ENCODE results near the gene NTMT1.

The NTMT1 gene

DNA sequence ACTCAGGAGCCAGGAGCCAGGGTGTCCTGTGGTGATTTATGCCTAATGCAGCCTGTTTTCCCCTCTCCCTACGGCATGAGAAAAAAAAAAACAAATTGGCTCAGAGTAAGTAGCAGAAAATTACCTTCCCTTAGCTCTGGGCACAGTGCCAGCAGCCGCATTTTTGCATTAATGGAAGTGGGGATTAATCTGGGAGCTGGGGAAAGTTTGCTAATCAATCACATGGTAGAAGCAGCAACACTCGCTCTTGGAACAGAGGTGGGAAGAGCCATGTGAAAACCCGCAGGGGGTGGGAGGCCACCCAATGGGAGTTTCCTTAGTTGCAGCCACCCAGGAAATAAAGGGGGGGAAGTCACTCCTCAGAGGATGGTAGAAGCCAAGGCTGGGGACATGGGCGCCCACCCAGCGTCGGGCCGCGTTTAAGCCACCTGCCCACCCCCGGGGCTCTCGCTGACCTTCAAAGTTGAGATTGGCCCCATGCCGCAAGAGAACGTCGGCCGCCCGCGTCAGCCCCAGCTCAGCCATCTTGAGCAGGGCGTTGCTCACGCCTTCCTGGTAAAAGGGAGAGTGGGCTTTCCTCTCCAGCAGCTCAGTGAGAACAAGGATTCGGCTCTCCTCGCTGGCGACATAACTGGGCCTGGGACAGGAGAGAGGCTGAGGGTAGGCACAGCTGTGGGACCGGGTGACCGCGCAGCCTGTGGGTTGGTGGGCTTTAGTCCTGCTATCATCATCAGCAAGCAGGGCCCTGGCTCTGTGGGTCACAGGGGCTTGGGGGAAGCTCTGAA is 14.3 kb downstream of the NTMT1 start:
- TF ChIP-seq, protein P1, sequence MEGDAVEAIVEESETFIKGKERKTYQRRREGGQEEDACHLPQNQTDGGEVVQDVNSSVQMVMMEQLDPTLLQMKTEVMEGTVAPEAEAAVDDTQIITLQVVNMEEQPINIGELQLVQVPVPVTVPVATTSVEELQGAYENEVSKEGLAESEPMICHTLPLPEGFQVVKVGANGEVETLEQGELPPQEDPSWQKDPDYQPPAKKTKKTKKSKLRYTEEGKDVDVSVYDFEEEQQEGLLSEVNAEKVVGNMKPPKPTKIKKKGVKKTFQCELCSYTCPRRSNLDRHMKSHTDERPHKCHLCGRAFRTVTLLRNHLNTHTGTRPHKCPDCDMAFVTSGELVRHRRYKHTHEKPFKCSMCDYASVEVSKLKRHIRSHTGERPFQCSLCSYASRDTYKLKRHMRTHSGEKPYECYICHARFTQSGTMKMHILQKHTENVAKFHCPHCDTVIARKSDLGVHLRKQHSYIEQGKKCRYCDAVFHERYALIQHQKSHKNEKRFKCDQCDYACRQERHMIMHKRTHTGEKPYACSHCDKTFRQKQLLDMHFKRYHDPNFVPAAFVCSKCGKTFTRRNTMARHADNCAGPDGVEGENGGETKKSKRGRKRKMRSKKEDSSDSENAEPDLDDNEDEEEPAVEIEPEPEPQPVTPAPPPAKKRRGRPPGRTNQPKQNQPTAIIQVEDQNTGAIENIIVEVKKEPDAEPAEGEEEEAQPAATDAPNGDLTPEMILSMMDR (IDR thresholded peaks at IDR 0.05; ENCODE audit: insufficient read depth, low read length): no peak
- TF ChIP-seq POLR2AphosphoS5 (IDR thresholded peaks at IDR 0.05; ENCODE audit: low read depth) (no peak), GABPA (IDR thresholded peaks at IDR 0.05; ENCODE audit: low read depth) (no peak)
- no peaks in the 10 kb centered on the region for H3K27me3 ChIP-seq (ENCODE audit: insufficient read depth, poor library complexity, severe bottlenecking)
- peak overlapping the region; percentile 13; the same call in 1 of the 2 replicates for H3K27ac ChIP-seq (replicated peaks)
- H3K4me3 ChIP-seq (replicated peaks; ENCODE audit: insufficient read depth, low read length): peak overlapping the region; percentile 88
- peak in 1 of 2 experiments; percentile 30 for DNase-seq (ENCODE audit: low read depth in 1 of 2, low spot score in 1 of 2)

DNA sequence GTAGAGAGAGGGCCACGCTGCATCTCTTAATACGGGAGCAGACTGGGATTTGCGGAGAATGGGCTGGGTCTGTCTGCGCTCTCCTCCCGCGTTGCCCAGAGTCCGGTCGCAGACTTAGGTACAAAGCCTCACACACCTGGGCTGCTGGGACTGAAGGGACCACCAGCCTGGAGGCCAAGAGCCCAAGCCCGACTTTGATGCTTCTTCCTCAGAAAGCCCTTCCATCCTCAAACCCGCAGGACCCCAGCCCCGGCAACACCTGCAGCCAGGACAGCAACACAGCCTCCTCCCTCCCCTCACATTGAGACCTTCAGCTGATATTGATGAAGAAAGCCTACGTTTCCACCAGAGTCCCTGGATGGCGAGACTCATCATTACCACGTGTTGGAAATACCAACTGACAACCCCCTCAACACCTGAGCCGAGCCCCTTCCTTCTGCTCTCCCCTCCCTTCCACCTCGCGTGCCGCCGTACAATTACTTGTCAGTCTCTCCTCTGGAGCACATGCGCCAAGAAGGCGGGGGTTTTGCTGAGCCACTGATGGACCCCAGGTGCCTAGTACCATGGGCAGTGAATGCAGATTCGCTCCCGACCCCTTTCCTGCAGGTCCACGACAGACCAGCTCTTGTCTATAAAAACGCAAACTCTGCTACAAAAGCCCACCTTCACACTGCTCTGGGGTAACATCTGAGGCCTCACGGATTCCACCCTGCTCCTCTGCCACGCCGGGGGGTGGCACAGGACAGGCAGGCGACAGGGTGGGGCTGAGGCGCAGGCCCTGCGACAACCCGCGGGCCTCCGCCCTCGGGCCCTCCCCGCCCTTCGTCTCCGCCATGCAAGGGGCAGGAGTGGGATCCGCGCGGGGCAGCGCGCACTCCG is 15.1 kb downstream of the NTMT1 start:
- TF ChIP-seq, protein P1 (IDR thresholded peaks at IDR 0.05; ENCODE audit: insufficient read depth, low read length): no peak
- TF ChIP-seq POLR2AphosphoS5 (IDR thresholded peaks at IDR 0.05; ENCODE audit: low read depth) (no peak), GABPA (IDR thresholded peaks at IDR 0.05; ENCODE audit: low read depth) (no peak)
- TF ChIP-seq, protein P2, sequence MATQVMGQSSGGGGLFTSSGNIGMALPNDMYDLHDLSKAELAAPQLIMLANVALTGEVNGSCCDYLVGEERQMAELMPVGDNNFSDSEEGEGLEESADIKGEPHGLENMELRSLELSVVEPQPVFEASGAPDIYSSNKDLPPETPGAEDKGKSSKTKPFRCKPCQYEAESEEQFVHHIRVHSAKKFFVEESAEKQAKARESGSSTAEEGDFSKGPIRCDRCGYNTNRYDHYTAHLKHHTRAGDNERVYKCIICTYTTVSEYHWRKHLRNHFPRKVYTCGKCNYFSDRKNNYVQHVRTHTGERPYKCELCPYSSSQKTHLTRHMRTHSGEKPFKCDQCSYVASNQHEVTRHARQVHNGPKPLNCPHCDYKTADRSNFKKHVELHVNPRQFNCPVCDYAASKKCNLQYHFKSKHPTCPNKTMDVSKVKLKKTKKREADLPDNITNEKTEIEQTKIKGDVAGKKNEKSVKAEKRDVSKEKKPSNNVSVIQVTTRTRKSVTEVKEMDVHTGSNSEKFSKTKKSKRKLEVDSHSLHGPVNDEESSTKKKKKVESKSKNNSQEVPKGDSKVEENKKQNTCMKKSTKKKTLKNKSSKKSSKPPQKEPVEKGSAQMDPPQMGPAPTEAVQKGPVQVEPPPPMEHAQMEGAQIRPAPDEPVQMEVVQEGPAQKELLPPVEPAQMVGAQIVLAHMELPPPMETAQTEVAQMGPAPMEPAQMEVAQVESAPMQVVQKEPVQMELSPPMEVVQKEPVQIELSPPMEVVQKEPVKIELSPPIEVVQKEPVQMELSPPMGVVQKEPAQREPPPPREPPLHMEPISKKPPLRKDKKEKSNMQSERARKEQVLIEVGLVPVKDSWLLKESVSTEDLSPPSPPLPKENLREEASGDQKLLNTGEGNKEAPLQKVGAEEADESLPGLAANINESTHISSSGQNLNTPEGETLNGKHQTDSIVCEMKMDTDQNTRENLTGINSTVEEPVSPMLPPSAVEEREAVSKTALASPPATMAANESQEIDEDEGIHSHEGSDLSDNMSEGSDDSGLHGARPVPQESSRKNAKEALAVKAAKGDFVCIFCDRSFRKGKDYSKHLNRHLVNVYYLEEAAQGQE (IDR thresholded peaks at IDR 0.05; ENCODE audit: insufficient replicate concordance, low read depth): no peak
- Histone ChIP-seq H3K27ac (replicated peaks) (peak overlapping the region; percentile 59), H3K4me3 (replicated peaks; ENCODE audit: insufficient read depth, low read length) (peak overlapping the region; percentile 88), H3K27me3 (ENCODE audit: insufficient read depth, poor library complexity, severe bottlenecking) (no peaks in the 10 kb centered on the region)
- DNase-seq (ENCODE audit: low read depth in 1 of 2, low spot score in 1 of 2): no peak

DNA sequence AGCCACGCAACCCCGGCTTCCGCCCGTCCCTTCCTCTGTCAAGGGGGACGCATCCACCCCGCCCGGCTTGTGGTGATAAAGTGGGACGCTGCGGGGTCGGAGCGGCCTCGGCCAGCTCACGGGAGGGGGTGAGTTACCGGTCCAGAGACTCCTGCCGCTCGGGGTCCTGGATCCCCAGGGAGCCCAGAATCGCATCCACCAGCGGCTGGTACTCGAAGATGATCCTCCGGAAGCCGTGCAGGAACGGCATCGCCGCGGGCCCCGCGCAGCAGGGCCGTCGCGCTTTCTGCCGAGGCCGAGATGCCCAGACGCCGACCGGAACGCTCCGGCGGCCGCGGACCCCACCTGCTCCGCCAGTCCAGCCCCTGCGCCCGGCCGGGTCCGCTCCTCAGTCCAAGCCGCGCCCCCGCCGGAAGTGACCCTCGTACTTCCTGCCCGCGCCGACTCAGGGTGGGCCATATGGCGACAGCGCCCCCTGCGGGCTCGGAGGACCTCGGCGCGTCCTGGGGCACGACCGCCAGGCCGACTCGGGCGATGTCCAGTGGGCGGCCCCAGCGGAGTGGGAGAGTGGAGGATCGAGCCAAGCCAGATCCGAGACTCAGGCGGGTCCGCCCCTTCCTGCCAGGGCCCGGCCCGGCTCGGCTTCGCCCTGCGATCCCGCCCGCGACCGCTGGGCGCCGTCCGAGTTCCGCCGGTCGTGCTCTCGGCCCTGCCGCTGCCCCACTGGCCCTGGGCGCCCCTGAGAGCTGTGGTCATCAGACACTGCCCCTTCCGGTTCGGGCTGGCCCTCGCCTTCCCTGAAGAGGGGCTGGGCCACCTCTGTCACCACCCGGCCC is 16.0 kb downstream of the NTMT1 start, which contains the start of gene ASB6:
Gene ASB6, minus strand, starts transcription at position 402 of the 836 bp plus-strand sequence. Its CDS starts 152 bp downstream, at position 250.
- peak within 1 kb of the TSS; percentile 88 for H3K4me3 ChIP-seq (replicated peaks; ENCODE audit: insufficient read depth, low read length)
- no peaks in the 10 kb centered on the region for H3K27me3 ChIP-seq (ENCODE audit: insufficient read depth, poor library complexity, severe bottlenecking)
- peak within 1 kb of the TSS; percentile 59 for H3K27ac ChIP-seq (replicated peaks)
- DNase-seq (ENCODE audit: low read depth in 1 of 2, low spot score in 1 of 2): peak; percentile 94
- TF ChIP-seq, protein P2 (IDR thresholded peaks at IDR 0.05; ENCODE audit: insufficient replicate concordance, low read depth): no peak
- TF ChIP-seq SPI1 (IDR thresholded peaks at IDR 0.05; ENCODE audit: borderline replicate concordance, low read depth): no peak; the same call in 1 of the 2 replicates
- TF ChIP-seq POLR2AphosphoS5 (IDR thresholded peaks at IDR 0.05; ENCODE audit: low read depth): peak; percentile 64
- TF ChIP-seq GABPA (IDR thresholded peaks at IDR 0.05; ENCODE audit: low read depth): peak; percentile 97
- TF ChIP-seq, protein P1 (IDR thresholded peaks at IDR 0.05; ENCODE audit: insufficient read depth, low read length): peak; percentile 81
